HL-60 (cell line): ENCODE results near the gene VPS13C.

ENCODE experiments used
- POLR2AphosphoS5 ChIP-seq: IDR thresholded peaks from 2 replicates; pipeline ENCODE4 v1.6.1; 2012; ENCODE audit warnings: low read depth
- TF ChIP-seq, protein P1 (sequence below): IDR thresholded peaks from 2 replicates; pipeline ENCODE4 v1.6.1; 2012; ENCODE audit warnings: low read depth; ENCODE audit not compliant: insufficient replicate concordance
- TF ChIP-seq, protein P2 (sequence below): IDR thresholded peaks from one replicate; pipeline ENCODE4 v1.5.1; 2011; ENCODE audit warnings: low read length, control low read depth, inconsistent platforms; ENCODE audit not compliant: insufficient read depth

DNA sequence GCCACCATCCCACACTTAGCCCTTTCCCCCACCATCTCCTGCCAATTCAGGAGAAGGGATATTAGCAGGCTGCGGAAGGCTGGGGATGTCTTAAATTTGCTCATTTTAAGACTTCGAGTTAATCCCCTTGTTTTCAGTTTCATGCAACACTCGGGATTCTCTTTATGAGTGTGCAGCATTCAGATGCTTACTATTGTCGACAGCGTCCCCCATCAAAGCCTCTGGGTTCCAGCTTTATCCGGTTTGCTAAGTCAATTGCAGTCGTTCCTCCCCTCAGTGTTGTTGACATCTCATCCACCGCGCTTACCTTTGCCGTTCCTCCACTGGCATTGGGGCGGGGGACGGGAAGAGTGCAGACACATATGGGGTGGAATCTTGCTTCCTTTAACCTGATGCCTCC is 220.2 kb downstream of the VPS13C start:
- TF ChIP-seq, protein P1, sequence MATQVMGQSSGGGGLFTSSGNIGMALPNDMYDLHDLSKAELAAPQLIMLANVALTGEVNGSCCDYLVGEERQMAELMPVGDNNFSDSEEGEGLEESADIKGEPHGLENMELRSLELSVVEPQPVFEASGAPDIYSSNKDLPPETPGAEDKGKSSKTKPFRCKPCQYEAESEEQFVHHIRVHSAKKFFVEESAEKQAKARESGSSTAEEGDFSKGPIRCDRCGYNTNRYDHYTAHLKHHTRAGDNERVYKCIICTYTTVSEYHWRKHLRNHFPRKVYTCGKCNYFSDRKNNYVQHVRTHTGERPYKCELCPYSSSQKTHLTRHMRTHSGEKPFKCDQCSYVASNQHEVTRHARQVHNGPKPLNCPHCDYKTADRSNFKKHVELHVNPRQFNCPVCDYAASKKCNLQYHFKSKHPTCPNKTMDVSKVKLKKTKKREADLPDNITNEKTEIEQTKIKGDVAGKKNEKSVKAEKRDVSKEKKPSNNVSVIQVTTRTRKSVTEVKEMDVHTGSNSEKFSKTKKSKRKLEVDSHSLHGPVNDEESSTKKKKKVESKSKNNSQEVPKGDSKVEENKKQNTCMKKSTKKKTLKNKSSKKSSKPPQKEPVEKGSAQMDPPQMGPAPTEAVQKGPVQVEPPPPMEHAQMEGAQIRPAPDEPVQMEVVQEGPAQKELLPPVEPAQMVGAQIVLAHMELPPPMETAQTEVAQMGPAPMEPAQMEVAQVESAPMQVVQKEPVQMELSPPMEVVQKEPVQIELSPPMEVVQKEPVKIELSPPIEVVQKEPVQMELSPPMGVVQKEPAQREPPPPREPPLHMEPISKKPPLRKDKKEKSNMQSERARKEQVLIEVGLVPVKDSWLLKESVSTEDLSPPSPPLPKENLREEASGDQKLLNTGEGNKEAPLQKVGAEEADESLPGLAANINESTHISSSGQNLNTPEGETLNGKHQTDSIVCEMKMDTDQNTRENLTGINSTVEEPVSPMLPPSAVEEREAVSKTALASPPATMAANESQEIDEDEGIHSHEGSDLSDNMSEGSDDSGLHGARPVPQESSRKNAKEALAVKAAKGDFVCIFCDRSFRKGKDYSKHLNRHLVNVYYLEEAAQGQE, result no peak
- TF ChIP-seq, protein P2, sequence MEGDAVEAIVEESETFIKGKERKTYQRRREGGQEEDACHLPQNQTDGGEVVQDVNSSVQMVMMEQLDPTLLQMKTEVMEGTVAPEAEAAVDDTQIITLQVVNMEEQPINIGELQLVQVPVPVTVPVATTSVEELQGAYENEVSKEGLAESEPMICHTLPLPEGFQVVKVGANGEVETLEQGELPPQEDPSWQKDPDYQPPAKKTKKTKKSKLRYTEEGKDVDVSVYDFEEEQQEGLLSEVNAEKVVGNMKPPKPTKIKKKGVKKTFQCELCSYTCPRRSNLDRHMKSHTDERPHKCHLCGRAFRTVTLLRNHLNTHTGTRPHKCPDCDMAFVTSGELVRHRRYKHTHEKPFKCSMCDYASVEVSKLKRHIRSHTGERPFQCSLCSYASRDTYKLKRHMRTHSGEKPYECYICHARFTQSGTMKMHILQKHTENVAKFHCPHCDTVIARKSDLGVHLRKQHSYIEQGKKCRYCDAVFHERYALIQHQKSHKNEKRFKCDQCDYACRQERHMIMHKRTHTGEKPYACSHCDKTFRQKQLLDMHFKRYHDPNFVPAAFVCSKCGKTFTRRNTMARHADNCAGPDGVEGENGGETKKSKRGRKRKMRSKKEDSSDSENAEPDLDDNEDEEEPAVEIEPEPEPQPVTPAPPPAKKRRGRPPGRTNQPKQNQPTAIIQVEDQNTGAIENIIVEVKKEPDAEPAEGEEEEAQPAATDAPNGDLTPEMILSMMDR, result no peak
- TF ChIP-seq POLR2AphosphoS5, result no peak
